Upper lobe of left lung (tissue), 6 donors: ENCODE data around the gene TSPAN5. TPM values are rescaled to one million over a fixed set of nuclear protein-coding genes. Genes with fewer than 3 reads are reported as not detected.

Experiments
- ATAC-seq, 2 donors: fragments of 200-7000 bp; cut with Tn5 transposase; one replicate each; pipeline ENCODE4 v1.9.1; 2022; ENCODE audit warnings: mild to moderate bottlenecking in 2 of 2, moderate library complexity in 2 of 2; ENCODE audit not compliant: low FRiP score in 2 of 2
- DNase-seq, 2 donors: peaks; one replicate each; pipeline ENCODE4 v3.0.0-alpha.2; 2019 to 2020
- H3K27ac ChIP-seq, 4 donors: fragments of 200-600 bp; sonication (generic); one replicate each; pipeline ENCODE4 v1.5.1; 2016 to 2019
- H3K27me3 ChIP-seq, 4 donors: fragments of 200-600 bp; sonication (generic); one replicate each; pipeline ENCODE4 v1.5.1; 2017 to 2019
- H3K36me3 ChIP-seq, 4 donors: fragments of 200-600 bp; sonication (generic); one replicate each; pipeline ENCODE4 v1.5.1; 2016 to 2019
- H3K4me1 ChIP-seq, 4 donors: fragments of 200-600 bp; sonication (generic); one replicate each; pipeline ENCODE4 v1.5.1; 2018 to 2019
- H3K4me3 ChIP-seq, 4 donors: fragments of 200-600 bp; sonication (generic); one replicate each; pipeline ENCODE4 v1.5.1; 2017 to 2019; ENCODE audit warnings: mild to moderate bottlenecking in 2 of 4, moderate library complexity in 1 of 4
- H3K9me3 ChIP-seq, 4 donors: fragments of 200-600 bp; sonication (generic); one replicate each; pipeline ENCODE4 v1.5.1; 2018 to 2019
- CTCF ChIP-seq, 6 experiments: fragments of 450-650 bp in 4 of 6; fragments of 200-600 bp in 2 of 6; sonication (generic) in 2 of 6; IDR thresholded peaks; one replicate each; pipeline ENCODE4 v1.5.1; 2016 to 2019; ENCODE audit warnings: antibody characterized with exemption in 6 of 6
- EP300 ChIP-seq, 4 donors: sonication (generic); formaldehyde crosslinking; IDR thresholded peaks; one replicate each; pipeline ENCODE4 v1.5.1; 2017; ENCODE audit warnings: antibody characterized with exemption in 4 of 4, control low read depth in 2 of 4
- POLR2A ChIP-seq, 4 donors: fragments of 450-650 bp; IDR thresholded peaks; one replicate each; pipeline ENCODE4 v1.5.1; 2016 to 2017; ENCODE audit warnings: antibody characterized with exemption in 4 of 4, mild to moderate bottlenecking in 2 of 4
- POLR2AphosphoS5 ChIP-seq, 2 donors: sonication (generic); formaldehyde crosslinking; IDR thresholded peaks; one replicate each; pipeline ENCODE4 v1.5.1; 2017; ENCODE audit warnings: antibody characterized with exemption in 2 of 2
- WGBS, 2 donors: methylation state at CpG; one replicate each; pipeline ENCODE4 v1.1.5; 2017 to 2018; 5-methylcytosine and 5-hydroxymethylcytosine counted together
- total RNA-seq, 6 donors: library from RNA; depleted of rRNA in 4 of 6; stranded (reverse); fragments of >200 nt in 4 of 6; gene quantifications; one replicate each; pipeline versions ENCODE4 v1.1.0 to v1.2.1, GENCODE V29; 2016 to 2021
- donor health status: DM: no; HTN: no; CAD: no; lungs with moderate emphysema.
- donor health status: DM: no; HTN: yes; CAD: no; lungs with severe emphysema.

Gene TSPAN5
- total RNA-seq, 6 donors from 2014 or later, result 3.1 to 12.5 (median 7.2) TPM

DNA sequence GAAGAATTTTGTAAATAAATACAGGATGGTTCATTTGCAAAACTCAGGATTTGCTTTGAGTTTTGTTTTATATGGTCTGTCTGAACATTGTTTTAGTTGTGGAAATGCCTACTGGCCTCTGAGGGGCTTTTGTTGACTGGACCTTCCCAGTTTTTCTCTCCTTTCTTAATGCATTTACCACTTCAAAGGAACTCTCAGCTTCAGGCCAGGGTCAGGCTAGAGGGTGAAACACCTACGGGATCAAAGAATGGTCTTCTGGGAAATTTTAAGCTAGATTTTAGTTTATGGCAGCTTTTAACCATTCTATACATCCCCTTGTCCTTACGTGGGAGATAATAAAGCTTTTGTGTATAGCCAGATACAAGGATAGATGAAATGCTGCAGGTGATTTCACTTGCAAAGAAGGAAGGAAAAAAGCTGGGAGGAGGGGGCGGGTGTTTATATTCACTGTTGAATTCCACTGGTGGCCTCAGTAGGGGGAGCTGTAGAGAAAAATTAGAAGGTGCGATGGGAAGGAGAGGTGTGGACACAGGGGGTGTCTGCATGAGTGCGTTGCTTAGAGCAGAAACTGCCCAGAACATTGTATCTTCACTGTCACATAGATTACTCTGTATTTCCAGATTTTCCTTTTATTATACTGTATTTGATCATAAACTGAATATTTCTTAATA is 151.8 kb downstream of the TSPAN5 start:
- H3K4me3 ChIP-seq, result no peak overlapping the region
- DNase-seq (no peak), ATAC-seq (no peak)
- no peaks in the 10 kb centered on the region for H3K9me3 ChIP-seq
- H3K4me1 ChIP-seq, result no peaks in the 10 kb centered on the region
- no peak overlapping the region for H3K27ac ChIP-seq
- TF ChIP-seq POLR2A (IDR thresholded peaks at IDR 0.05), result no peak
- TF ChIP-seq POLR2AphosphoS5 (IDR thresholded peaks at IDR 0.05), result no peak
- no peak for TF ChIP-seq CTCF (IDR thresholded peaks at IDR 0.05)
- TF ChIP-seq EP300 (IDR thresholded peaks at IDR 0.05), result no peak
- H3K36me3 ChIP-seq, result no peaks in the 10 kb centered on the region
- H3K27me3 ChIP-seq, result no peaks in the 10 kb centered on the region
- WGBS, 2 donors, result 82 to 83% methylated on average over 5 of the region's 5 CpGs

- DNase-seq, result no peak
- H3K9me3 ChIP-seq, result no peaks in the 10 kb centered on the region
- H3K4me1 ChIP-seq, result no peaks in the 10 kb centered on the region
- no peak for TF ChIP-seq CTCF (IDR thresholded peaks at IDR 0.05)
- no peak for TF ChIP-seq POLR2AphosphoS5 (IDR thresholded peaks at IDR 0.05)
- no peak for TF ChIP-seq EP300 (IDR thresholded peaks at IDR 0.05)
- no peak for TF ChIP-seq POLR2A (IDR thresholded peaks at IDR 0.05)
- H3K27me3 ChIP-seq, result no peaks in the 10 kb centered on the region
- ATAC-seq, result no peak
- WGBS, 2 donors, result 61 to 81% methylated on average over 1 of the region's 1 CpG
- H3K27ac ChIP-seq, result no peak overlapping the region
- no peak overlapping the region for H3K4me3 ChIP-seq
- no peaks in the 10 kb centered on the region for H3K36me3 ChIP-seq
Observed at GRCh38 chr4:98505992-98506391, 152.4 kb downstream of the TSPAN5 start.

- Histone ChIP-seq H3K27me3 (no peaks in the 10 kb centered on the region), H3K9me3 (no peaks in the 10 kb centered on the region), H3K27ac (no peak overlapping the region), H3K4me1 (no peaks in the 10 kb centered on the region), H3K4me3 (no peak overlapping the region), H3K36me3 (no peaks in the 10 kb centered on the region)
- ATAC-seq (no peak), DNase-seq (no peak)
- TF ChIP-seq POLR2AphosphoS5 (IDR thresholded peaks at IDR 0.05) (no peak), CTCF (IDR thresholded peaks at IDR 0.05) (no peak), POLR2A (IDR thresholded peaks at IDR 0.05) (no peak), EP300 (IDR thresholded peaks at IDR 0.05) (no peak)
- WGBS, 2 donors, result 93 to 100% methylated on average over 1 to 2 of the region's 2 CpGs
Observed at GRCh38 chr4:98504091-98504490, 154.3 kb downstream of the TSPAN5 start.

DNA sequence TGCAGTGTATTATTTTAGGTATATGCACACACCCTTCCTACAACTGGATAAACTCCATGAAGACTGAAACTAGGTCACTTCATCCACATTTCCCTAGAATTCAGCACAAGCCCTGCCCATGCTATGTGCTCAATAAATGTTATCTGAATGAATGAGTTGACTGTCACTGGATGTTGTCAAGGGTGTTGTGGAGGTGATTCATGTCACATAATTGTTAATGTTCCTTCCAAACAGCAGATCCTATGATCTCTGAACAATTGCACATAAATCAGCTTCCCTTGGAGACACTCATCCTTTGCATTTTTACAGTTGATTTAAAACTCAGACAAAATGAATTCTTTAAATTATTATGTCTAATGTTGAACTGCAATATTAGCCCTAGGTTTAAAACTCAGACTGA is 154.7 kb downstream of the TSPAN5 start:
- H3K9me3 ChIP-seq, result no peaks in the 10 kb centered on the region
- H3K27me3 ChIP-seq, result no peaks in the 10 kb centered on the region
- DNase-seq, result no peak
- no peaks in the 10 kb centered on the region for H3K36me3 ChIP-seq
- TF ChIP-seq POLR2AphosphoS5 (IDR thresholded peaks at IDR 0.05), result no peak
- no peak for TF ChIP-seq POLR2A (IDR thresholded peaks at IDR 0.05)
- TF ChIP-seq EP300 (IDR thresholded peaks at IDR 0.05), result no peak
- TF ChIP-seq CTCF (IDR thresholded peaks at IDR 0.05), result no peak
- no peak overlapping the region for H3K27ac ChIP-seq
- H3K4me1 ChIP-seq, result no peaks in the 10 kb centered on the region
- no peak for ATAC-seq
- no peak overlapping the region for H3K4me3 ChIP-seq

DNA sequence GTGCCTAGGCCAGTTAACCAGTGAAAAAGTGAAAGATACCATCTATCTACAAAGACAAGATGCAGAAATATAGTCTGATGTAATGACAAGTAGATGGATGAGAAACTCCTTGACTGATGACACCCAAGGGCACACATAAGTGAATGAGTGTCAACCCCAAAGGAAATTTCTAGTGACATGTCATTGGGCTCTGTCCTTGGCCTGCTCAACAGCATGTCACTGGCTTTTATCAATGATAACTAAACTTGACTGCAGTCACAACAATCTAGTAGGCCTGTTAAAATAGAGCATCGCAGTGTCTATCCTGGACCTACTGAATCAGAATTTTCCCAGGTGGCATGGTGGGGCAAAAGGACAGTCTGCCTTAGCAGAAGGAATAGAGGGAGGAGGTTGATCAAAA is 155.8 kb downstream of the TSPAN5 start:
- TF ChIP-seq POLR2AphosphoS5 (IDR thresholded peaks at IDR 0.05), result no peak
- TF ChIP-seq EP300 (IDR thresholded peaks at IDR 0.05), result no peak
- no peak for TF ChIP-seq CTCF (IDR thresholded peaks at IDR 0.05)
- TF ChIP-seq POLR2A (IDR thresholded peaks at IDR 0.05), result no peak
- WGBS, 2 donors, result 100% methylated on average over 1 of the region's 1 CpG

More for the DNA sequence above, 155.8 kb downstream of the TSPAN5 start:
- Histone ChIP-seq H3K27me3 (no peaks in the 10 kb centered on the region), H3K36me3 (no peaks in the 10 kb centered on the region), H3K27ac (no peak overlapping the region), H3K4me1 (no peaks in the 10 kb centered on the region), H3K9me3 (no peaks in the 10 kb centered on the region), H3K4me3 (no peak overlapping the region)
- no peak for DNase-seq
- ATAC-seq, result no peak
